HFFc6 (cell line): ENCODE results near the gene ZDHHC24. TPM values are rescaled to one million over a fixed set of nuclear protein-coding genes. Genes with fewer than 3 reads are reported as not detected.
"Not testable (repeated sequence)": the region's sequence is repeated elsewhere in the genome, so short reads cannot be mapped to it uniquely, and the experiment has no call there.

Source experiments
- DNase-seq: peaks from one replicate; pipeline ENCODE4 v3.0.0-alpha.2; 2018
- H3K27ac Mint-ChIP-seq: 2 replicates; pipeline ENCODE4 v1.8.0; 2020; ENCODE audit warnings: mild to moderate bottlenecking, mixed read lengths
- H3K27me3 Mint-ChIP-seq: 2 replicates; pipeline ENCODE4 v1.8.0; 2021; ENCODE audit warnings: mild to moderate bottlenecking, moderate library complexity, mixed read lengths; ENCODE audit not compliant: insufficient read depth
- H3K36me3 Mint-ChIP-seq: 2 replicates; pipeline ENCODE4 v1.8.0; 2021; ENCODE audit warnings: low read depth, mixed read lengths
- H3K4me1 Mint-ChIP-seq: 2 replicates; pipeline ENCODE4 v1.8.0; 2020; ENCODE audit warnings: low read depth, mixed read lengths
- H3K4me3 Mint-ChIP-seq: 2 replicates; pipeline ENCODE4 v1.8.0; 2020; ENCODE audit warnings: mild to moderate bottlenecking, moderate library complexity, mixed read lengths
- H3K9me3 Mint-ChIP-seq: 2 replicates; pipeline ENCODE4 v1.8.0; 2020; ENCODE audit warnings: mild to moderate bottlenecking, mixed read lengths
- total RNA-seq, 6 experiments: library from RNA; stranded (reverse); fragmentation: NEBNext Ultra II Directional; extraction: Animal tissue kit (Norgen Biotek cat#: 25700); gene quantifications; 2 replicates in 1 of 6; 3 replicates in 5 of 6; pipeline ENCODE4 v1.2.3, GENCODE V29; 2021
- TF ChIP-seq, protein P1 (sequence below): fragments of 200-600 bp; sonication (generic); IDR thresholded peaks from 2 replicates; pipeline ENCODE4 v1.5.0; 2021; ENCODE audit warnings: antibody characterized with exemption, mild to moderate bottlenecking

Gene ZDHHC24
- total RNA-seq, 6 experiments from 2014 or later, result 15.4 to 23.3 (median 18.6) TPM

DNA sequence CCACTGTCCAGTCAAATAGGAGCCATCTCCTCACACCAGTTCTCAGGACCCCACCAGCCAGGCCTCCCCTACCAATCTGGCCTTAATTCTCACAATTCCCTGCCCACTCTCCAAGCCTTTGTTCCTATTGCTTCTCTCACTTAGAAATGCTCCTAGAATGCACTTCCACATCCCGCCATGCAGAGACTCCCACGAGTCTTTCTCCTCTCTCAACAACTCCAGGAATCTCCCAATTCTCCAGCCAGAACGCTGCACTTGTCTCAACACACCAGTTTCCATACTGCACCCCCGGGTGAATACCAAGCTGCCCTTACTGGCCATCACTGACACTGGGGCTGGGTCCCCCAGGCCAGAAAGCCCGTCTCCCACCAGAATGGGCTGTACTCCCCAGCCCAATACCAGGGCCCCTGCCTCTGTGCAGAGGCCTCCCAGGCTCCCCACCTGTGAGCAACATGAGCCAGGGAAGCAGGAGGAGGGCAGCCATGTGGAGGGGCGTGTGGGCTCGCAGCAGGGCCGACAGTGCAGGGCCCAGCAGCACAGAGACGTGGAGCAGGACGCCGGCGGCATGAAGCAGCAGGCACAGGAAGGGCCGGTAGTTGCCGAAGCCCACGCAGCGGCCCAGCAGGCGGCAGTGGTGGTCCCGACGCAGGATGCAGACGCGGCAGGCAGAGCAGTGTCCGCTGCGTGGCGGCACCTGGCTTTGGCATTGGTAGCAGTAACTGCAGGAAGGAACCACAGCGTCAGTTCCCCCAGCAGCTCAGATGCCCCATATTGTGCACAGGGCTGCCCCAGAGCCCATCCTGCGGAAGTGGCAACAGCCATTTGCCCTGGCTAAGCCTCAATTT is 2.4 kb downstream of the ZDHHC24 start:
- no peak for DNase-seq
- peaks cover 36% of the 10 kb centered on the region for H3K4me1 Mint-ChIP-seq
- H3K9me3 Mint-ChIP-seq, result no peaks in the 10 kb centered on the region
- H3K36me3 Mint-ChIP-seq, result peaks cover 7% of the 10 kb centered on the region
- TF ChIP-seq, protein P1, sequence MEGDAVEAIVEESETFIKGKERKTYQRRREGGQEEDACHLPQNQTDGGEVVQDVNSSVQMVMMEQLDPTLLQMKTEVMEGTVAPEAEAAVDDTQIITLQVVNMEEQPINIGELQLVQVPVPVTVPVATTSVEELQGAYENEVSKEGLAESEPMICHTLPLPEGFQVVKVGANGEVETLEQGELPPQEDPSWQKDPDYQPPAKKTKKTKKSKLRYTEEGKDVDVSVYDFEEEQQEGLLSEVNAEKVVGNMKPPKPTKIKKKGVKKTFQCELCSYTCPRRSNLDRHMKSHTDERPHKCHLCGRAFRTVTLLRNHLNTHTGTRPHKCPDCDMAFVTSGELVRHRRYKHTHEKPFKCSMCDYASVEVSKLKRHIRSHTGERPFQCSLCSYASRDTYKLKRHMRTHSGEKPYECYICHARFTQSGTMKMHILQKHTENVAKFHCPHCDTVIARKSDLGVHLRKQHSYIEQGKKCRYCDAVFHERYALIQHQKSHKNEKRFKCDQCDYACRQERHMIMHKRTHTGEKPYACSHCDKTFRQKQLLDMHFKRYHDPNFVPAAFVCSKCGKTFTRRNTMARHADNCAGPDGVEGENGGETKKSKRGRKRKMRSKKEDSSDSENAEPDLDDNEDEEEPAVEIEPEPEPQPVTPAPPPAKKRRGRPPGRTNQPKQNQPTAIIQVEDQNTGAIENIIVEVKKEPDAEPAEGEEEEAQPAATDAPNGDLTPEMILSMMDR, result peak; percentile 28
- 0 out of 2 replicates have a peak overlapping the region, but pooled peaks have one; percentile 35 for H3K27ac Mint-ChIP-seq
- no peak overlapping the region for H3K4me3 Mint-ChIP-seq
- H3K27me3 Mint-ChIP-seq, result peaks cover 3% of the 10 kb centered on the region

DNA sequence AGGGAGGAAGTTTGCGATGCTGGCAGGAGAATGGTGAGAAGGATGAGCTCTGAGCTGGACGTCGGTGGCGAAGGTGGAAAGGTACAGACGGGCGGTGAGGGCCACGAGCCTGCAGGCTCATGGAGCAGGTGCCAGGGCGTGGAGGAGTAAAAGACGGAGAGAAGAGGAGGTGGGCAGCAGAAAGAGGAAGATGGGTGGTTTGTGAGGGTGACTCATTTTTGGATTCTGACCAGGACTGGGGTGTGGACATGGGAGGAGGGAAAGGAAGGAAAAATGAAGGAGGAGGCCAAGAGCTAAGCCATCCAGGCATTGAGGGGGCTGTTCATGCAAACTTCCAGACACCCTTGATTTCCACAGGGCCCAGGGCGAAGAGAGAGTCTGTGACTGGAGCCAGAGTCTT is 3.5 kb downstream of the ZDHHC24 start:
- H3K4me3 Mint-ChIP-seq, result no peak overlapping the region
- peaks cover 36% of the 10 kb centered on the region for H3K4me1 Mint-ChIP-seq
- TF ChIP-seq, protein P1, result no peak
- no peak for DNase-seq
- H3K9me3 Mint-ChIP-seq, result no peaks in the 10 kb centered on the region
- H3K27ac Mint-ChIP-seq, result peak overlapping the region; percentile 60
- peaks cover 9% of the 10 kb centered on the region for H3K36me3 Mint-ChIP-seq
- peaks cover 3% of the 10 kb centered on the region for H3K27me3 Mint-ChIP-seq

DNA sequence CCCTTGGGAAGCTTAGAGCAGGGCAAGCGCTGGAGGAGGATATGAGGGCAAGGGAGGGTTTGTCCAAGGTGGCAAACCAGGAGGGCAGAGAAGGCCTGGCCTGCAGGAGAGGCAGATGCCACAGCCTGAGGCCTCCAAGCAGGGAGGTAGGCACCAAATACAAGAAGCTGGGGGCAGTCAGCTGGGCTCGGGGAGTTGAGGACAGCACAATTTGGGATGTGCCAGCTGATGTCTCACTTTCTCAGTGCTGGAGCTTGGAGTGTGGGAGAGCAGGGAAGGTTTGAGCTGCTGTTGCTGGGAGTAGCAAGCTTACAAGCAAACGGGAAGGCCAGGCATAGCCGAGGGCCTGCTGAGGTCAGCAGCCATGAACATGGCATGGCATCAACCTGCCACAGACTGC is 4.0 kb downstream of the ZDHHC24 start:
- no peak for DNase-seq
- no peaks in the 10 kb centered on the region for H3K9me3 Mint-ChIP-seq
- H3K4me1 Mint-ChIP-seq, result peaks cover 36% of the 10 kb centered on the region
- H3K4me3 Mint-ChIP-seq, result no peak overlapping the region
- TF ChIP-seq, protein P1, result no peak
- peaks cover 3% of the 10 kb centered on the region for H3K27me3 Mint-ChIP-seq
- peaks cover 11% of the 10 kb centered on the region for H3K36me3 Mint-ChIP-seq
- H3K27ac Mint-ChIP-seq, result peak overlapping the region; percentile 60; the same call in 1 of the 2 replicates

DNA sequence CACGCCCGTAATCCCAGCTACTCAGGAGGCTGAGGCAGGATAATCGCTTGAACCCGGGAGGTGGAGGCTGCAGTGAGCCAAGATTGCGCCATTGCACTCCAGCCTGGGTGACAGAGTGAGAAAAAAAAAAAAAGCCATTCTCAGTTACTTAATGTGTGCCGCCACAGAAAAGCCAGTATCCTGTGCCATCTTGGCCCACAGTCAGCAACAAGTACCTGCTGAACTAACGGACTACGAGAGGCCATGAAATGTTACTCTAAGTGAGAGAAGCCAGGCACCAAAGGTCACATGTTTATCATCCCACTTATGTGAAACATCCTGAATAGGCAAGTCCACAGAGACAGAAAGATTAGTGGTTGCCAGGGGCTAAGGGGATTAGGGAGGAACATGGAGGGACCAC is 5.2 kb downstream of the ZDHHC24 start:
- peaks cover 11% of the 10 kb centered on the region for H3K36me3 Mint-ChIP-seq
- H3K27me3 Mint-ChIP-seq, H3K27ac Mint-ChIP-seq, DNase-seq, H3K4me3 Mint-ChIP-seq, H3K9me3 Mint-ChIP-seq: not testable (repeated sequence)
- peaks cover 36% of the 10 kb centered on the region for H3K4me1 Mint-ChIP-seq

DNA sequence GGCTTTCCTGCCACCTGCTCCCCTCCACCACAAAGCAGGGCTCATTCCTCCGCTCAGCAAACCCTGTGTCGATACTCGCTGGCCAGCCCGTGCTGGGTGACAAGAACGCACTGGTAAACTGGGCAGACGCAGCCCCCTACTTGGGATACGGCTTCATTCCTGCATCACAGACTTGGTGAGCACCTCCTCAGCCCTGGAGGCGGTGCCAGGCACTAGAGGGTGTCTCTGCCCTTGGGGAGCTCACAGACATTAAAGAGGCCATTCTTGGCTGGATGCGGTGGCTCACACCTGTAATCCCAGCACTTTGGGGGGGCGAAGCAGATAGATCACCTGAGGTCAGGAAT is 6.0 kb downstream of the ZDHHC24 start:
- DNase-seq, result no peak
- no peaks in the 10 kb centered on the region for H3K9me3 Mint-ChIP-seq
- peaks cover 11% of the 10 kb centered on the region for H3K36me3 Mint-ChIP-seq
- H3K4me1 Mint-ChIP-seq, result peaks cover 30% of the 10 kb centered on the region
- TF ChIP-seq, protein P1, result no peak
- no peak overlapping the region for H3K27ac Mint-ChIP-seq
- H3K4me3 Mint-ChIP-seq, result no peak overlapping the region
- H3K27me3 Mint-ChIP-seq, result peaks cover 3% of the 10 kb centered on the region

DNA sequence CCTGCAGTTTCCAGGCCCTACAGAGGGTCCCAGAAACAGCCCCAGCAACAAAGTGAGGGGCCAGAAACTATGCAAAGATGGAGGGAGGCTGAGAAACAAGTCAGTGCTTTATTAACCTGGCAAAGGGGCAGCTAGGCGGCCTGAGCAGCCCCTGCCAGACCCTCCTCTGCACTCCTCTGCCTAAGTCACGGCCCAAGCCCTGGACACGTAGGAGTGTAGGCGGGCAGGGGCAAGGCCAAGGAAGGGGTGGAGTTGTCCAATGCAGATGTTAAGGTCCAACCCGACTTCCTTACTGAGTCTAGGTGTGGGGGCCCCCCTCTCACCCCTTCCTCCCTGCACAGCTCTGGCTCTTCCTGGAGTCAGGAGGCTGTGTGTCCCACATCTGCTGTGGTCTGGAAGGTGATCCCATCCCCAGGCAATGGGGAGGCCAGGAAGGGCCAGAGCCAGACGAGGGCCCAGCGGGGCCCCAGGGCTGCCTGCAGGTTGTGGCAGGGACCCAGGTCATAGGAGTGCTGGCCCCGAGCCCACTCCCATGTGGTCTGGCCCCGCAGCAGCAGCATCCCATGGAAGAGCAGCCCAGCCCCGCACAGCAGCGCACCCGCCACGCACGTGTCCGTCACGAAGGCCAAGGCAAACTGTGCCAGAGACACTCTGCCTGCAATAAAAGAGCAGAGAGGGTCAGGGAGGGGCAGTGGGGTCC is 6.5 kb downstream of the ZDHHC24 start:
- Mint-ChIP-seq H3K36me3 (peaks cover 11% of the 10 kb centered on the region), H3K4me1 (peaks cover 27% of the 10 kb centered on the region)
- DNase-seq, result no peak

More for the DNA sequence above, 6.5 kb downstream of the ZDHHC24 start:
- H3K9me3 Mint-ChIP-seq, result no peaks in the 10 kb centered on the region
- TF ChIP-seq, protein P1, result no peak
- H3K27me3 Mint-ChIP-seq, result peaks cover 3% of the 10 kb centered on the region
- no peak overlapping the region for H3K27ac Mint-ChIP-seq
- H3K4me3 Mint-ChIP-seq, result no peak overlapping the region
